Measurements from ENCODE around the gene ARMC2.
A peak's percentile ranks its signal among the peaks of the same experiment; 100 is the strongest.
"Not testable (repeated sequence)": the region's sequence is repeated elsewhere in the genome, so short reads cannot be mapped to it uniquely, and the experiment has no call there.

The ARMC2 gene

DNA sequence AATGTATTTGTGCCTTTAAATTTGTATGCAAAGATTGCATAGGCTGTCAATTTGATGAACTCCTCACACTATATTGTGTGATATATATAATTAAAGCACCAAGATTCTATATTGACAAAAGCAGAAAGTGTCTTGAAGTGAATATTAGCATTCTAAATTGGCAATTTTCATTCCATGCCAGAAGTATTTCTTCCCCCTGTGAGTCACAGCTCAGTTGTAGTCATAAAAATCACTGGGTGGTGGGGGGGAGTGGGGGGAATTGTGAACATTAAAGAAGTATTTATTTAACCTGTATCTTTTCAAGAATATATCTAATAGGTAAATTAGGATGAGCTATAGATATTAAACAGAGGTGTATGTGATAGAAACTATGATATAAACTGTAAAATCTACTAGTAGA is 3.1 kb upstream of the ARMC2 start:
- Histone ChIP-seq H3K27me3 (no peaks in the 10 kb centered on the region), H3K4me2 (no peak overlapping the region), H3K27ac (no peak overlapping the region), H3K4me3 (no peak overlapping the region), H3K9me3 (no peaks in the 10 kb centered on the region), H4K20me1 (no peaks in the 10 kb centered on the region; the same call in 1 of the 2 replicates), H3K36me3 (no peaks in the 10 kb centered on the region), H3K9ac (no peak overlapping the region), H3K4me1 (peaks cover 31% of the 10 kb centered on the region)
- no peak for TF ChIP-seq Cebpa-rat (IDR thresholded peaks at IDR 0.05)

DNA sequence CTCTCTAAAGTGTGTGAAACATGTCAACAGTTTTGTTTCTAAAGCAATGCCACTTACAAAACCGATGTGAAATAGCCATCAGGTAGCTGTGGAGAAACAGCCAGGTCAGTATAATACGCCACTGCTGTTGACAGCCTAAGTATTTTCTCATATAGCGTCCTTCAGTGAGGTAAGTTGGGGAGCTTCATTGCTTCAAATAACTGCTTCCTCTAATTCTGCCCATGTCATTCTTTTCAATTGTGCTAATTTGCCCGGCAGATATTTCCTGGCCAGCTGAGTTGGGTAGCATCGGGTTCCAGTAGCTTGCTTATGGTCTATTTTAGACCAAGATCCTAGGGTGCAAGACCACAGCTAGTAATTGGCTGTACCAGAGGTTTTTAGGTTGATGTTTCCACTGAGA is 2.1 kb upstream of the ARMC2 start:
- H3K9ac ChIP-seq, result no peak overlapping the region
- peaks cover 25% of the 10 kb centered on the region for H3K4me1 ChIP-seq
- no peak overlapping the region for H3K4me3 ChIP-seq
- H3K9me3 ChIP-seq, result no peaks in the 10 kb centered on the region
- no peak for TF ChIP-seq Cebpa-rat (IDR thresholded peaks at IDR 0.05)
- no peaks in the 10 kb centered on the region for H3K27me3 ChIP-seq
- H3K4me2 ChIP-seq, result peak overlapping the region; percentile 6; the same call in 1 of the 2 replicates
- H4K20me1 ChIP-seq, result no peaks in the 10 kb centered on the region; the same call in 1 of the 2 replicates
- H3K36me3 ChIP-seq, result no peaks in the 10 kb centered on the region
- no peak overlapping the region for H3K27ac ChIP-seq

- Histone ChIP-seq H3K27ac (no peak overlapping the region), H3K36me3 (no peaks in the 10 kb centered on the region), H4K20me1 (no peaks in the 10 kb centered on the region; the same call in 1 of the 2 replicates), H3K9me3 (no peaks in the 10 kb centered on the region), H3K4me3 (no peak overlapping the region), H3K4me2 (peak overlapping the region; percentile 6; the same call in 1 of the 2 replicates), H3K27me3 (no peaks in the 10 kb centered on the region), H3K4me1 (peaks cover 20% of the 10 kb centered on the region), H3K9ac (no peak overlapping the region)
- no peak for TF ChIP-seq Cebpa-rat (IDR thresholded peaks at IDR 0.05)
Observed at GRCh38 chr6:108846628-108847027, 1.6 kb upstream of the ARMC2 start.

GRCh38 chr6:108847738-108848115 is 495 bp upstream of the ARMC2 start:
- TF ChIP-seq Cebpa-rat (IDR thresholded peaks at IDR 0.05), result no peak

DNA sequence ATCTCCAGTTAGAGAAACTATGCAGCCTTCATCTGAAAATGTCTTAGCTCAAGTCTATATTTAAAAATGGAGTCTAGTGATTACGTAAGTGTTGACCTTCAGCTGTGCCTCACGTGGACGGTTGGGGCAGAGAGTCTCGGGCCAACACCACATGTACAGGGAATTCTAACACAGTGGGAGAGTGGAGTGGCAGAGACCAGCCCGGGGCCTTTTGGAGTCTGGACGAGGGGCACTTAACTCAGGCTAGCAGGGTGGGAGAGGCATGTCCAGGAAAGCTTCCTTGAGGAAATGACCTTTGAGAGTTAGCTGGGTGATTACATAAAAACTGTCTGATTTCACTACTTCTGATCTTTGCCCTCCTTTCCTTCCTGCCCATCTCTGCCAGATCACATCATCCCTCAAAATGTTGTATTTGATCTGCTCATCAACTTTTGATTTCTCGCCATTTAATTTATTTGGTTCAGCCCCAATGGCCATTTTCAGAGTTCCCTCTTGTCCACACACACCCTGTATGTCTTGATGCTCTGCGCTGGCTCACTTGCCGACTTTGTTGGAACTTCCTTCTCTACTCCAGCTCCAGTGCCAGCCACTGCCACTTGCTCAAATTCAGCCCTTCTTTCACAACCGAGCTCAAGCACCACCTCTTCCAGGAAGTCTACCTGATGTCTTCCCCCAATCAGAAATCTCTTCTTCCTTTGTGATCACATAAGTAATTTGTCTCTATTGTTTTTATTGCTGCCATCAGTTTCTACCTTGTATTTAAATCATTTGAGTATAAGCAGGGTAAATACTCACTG is 2.6 kb downstream of the ARMC2 start:
- peaks cover 18% of the 10 kb centered on the region for H3K4me1 ChIP-seq
- no peak overlapping the region for H3K9ac ChIP-seq
- H3K27ac ChIP-seq, result no peak overlapping the region
- TF ChIP-seq Cebpa-rat (IDR thresholded peaks at IDR 0.05), result no peak
- H3K4me3 ChIP-seq, result no peak overlapping the region
- H3K27me3 ChIP-seq, result no peaks in the 10 kb centered on the region
- H3K9me3 ChIP-seq, result peaks cover 9% of the 10 kb centered on the region; the same call in 1 of the 2 replicates
- H3K4me2 ChIP-seq, result no peak overlapping the region
- H4K20me1 ChIP-seq, result no peaks in the 10 kb centered on the region; the same call in 1 of the 2 replicates
- peaks cover 16% of the 10 kb centered on the region for H3K36me3 ChIP-seq

More at GRCh38 chr6:108847738-108848115, 495 bp upstream of the ARMC2 start:
- peak overlapping the region; percentile 85 for H3K4me2 ChIP-seq
- peak overlapping the region; percentile 60; the same call in 1 of the 2 replicates for H3K9ac ChIP-seq
- no peaks in the 10 kb centered on the region; the same call in 1 of the 2 replicates for H4K20me1 ChIP-seq
- peaks cover 18% of the 10 kb centered on the region for H3K4me1 ChIP-seq
- no peaks in the 10 kb centered on the region for H3K27me3 ChIP-seq
- H3K4me3 ChIP-seq, result peak overlapping the region; percentile 75
- no peaks in the 10 kb centered on the region for H3K9me3 ChIP-seq
- H3K27ac ChIP-seq, result no peak overlapping the region
- no peaks in the 10 kb centered on the region for H3K36me3 ChIP-seq

GRCh38 chr6:108851756-108852155 is 3.5 kb downstream of the ARMC2 start:
- Histone ChIP-seq H3K9me3 (peaks cover 18% of the 10 kb centered on the region), H3K36me3 (peaks cover 22% of the 10 kb centered on the region), H3K4me2 (no peak overlapping the region), H3K9ac (no peak overlapping the region), H3K4me3 (no peak overlapping the region), H3K4me1 (peaks cover 13% of the 10 kb centered on the region), H3K27ac (no peak overlapping the region), H4K20me1 (no peaks in the 10 kb centered on the region; the same call in 1 of the 2 replicates), H3K27me3 (no peaks in the 10 kb centered on the region)
- TF ChIP-seq Cebpa-rat (IDR thresholded peaks at IDR 0.05), result no peak

DNA sequence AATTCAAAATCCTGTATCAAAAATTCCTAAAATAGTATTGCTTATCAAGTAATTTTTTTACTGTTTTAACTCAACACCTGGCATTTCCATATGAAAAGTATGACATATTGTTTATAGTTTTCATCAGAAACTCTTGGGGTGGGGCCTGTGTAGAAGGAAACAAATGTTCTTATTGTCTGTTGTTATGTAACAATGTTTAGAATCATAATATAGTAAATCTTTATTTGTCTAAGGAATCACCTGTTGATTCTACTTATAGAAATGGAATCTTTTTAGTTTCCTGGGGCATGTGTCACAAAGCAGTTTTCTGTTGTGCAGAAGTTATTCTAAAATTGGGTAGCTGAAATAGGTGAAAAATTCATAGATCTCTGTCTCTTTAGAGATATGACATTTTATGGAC is 4.9 kb downstream of the ARMC2 start:
- Histone ChIP-seq H3K4me2 (no peak overlapping the region), H3K4me3 (no peak overlapping the region), H3K9me3 (peaks cover 25% of the 10 kb centered on the region), H4K20me1 (no peaks in the 10 kb centered on the region; the same call in 1 of the 2 replicates), H3K36me3 (peaks cover 35% of the 10 kb centered on the region), H3K4me1 (peaks cover 5% of the 10 kb centered on the region; the same call in 1 of the 2 replicates), H3K9ac (no peak overlapping the region), H3K27me3 (no peaks in the 10 kb centered on the region), H3K27ac (no peak overlapping the region)
- TF ChIP-seq Cebpa-rat (IDR thresholded peaks at IDR 0.05), result no peak

GRCh38 chr6:108862479-108863191 is 14.4 kb downstream of the ARMC2 start:
- Histone ChIP-seq H3K4me1 (no peaks in the 10 kb centered on the region), H3K9me3 (no peaks in the 10 kb centered on the region), H4K20me1 (no peaks in the 10 kb centered on the region), H3K27me3 (no peaks in the 10 kb centered on the region), H3K36me3 (peaks cover 45% of the 10 kb centered on the region), H3K4me2 (no peak overlapping the region), H3K27ac (no peak overlapping the region), H3K9ac (no peak overlapping the region), H3K4me3 (no peak overlapping the region)
- no peak for TF ChIP-seq Cebpa-rat (IDR thresholded peaks at IDR 0.05)

- not testable (repeated sequence) for H3K9me3 ChIP-seq, H3K4me1 ChIP-seq, H3K4me3 ChIP-seq, H3K27ac ChIP-seq, H4K20me1 ChIP-seq, H3K4me2 ChIP-seq, H3K9ac ChIP-seq, H3K27me3 ChIP-seq
- peaks cover 19% of the 10 kb centered on the region; the same call in 1 of the 2 replicates for H3K36me3 ChIP-seq
Observed at GRCh38 chr6:108865751-108866286, 17.6 kb downstream of the ARMC2 start.

- TF ChIP-seq Cebpa-rat (IDR thresholded peaks at IDR 0.05), result no peak
- Histone ChIP-seq H3K9ac (no peak overlapping the region), H3K9me3 (no peaks in the 10 kb centered on the region), H3K36me3 (peaks cover 14% of the 10 kb centered on the region; the same call in 1 of the 2 replicates), H3K4me3 (no peak overlapping the region), H3K27me3 (no peaks in the 10 kb centered on the region), H3K27ac (no peak overlapping the region), H3K4me1 (no peaks in the 10 kb centered on the region), H3K4me2 (no peak overlapping the region), H4K20me1 (no peaks in the 10 kb centered on the region)
Observed at GRCh38 chr6:108866798-108867197, 18.6 kb downstream of the ARMC2 start.

Data from BLaER1 (cell line).